Measurements from ENCODE around the gene MISP. TPM values are rescaled to one million over a fixed set of nuclear protein-coding genes. Genes with fewer than 3 reads are reported as not detected.

The MISP gene
- polyA plus RNA-seq, 12 donors = 0.07 to 36.0 (median 0.12) TPM; not detected in 2

- peak; percentile 100 for DNase-seq
These were observed 46.0 kb downstream of the MISP start, which contains the start of gene PTBP1 for GRCh38 chr19:796692-797527. PTBP1 (plus strand) TSS chr19:797452; CDS start chr19:797498, 46 bp downstream.

GRCh38 chr19:797528-798414 lies 46.9 kb downstream of the MISP start:
- peak; percentile 90 for DNase-seq

GRCh38 chr19:798415-799075 lies 47.6 kb downstream of the MISP start:
- no peak for DNase-seq

GRCh38 chr19:799076-799881 lies 48.4 kb downstream of the MISP start:
- no peak for DNase-seq

GRCh38 chr19:800360-801029 lies 49.6 kb downstream of the MISP start:
- no peak for DNase-seq

GRCh38 chr19:801030-801860 lies 50.3 kb downstream of the MISP start:
- DNase-seq = no peak

GRCh38 chr19:801861-802497 lies 51.1 kb downstream of the MISP start:
- DNase-seq = no peak

- DNase-seq = peak; percentile 59
These were observed 51.7 kb downstream of the MISP start for GRCh38 chr19:802498-803098.

GRCh38 chr19:803099-803561 lies 52.2 kb downstream of the MISP start:
- DNase-seq = no peak

- DNase-seq = no peak
These were observed 52.9 kb downstream of the MISP start for GRCh38 chr19:803686-804418.

GRCh38 chr19:804419-805165 lies 53.7 kb downstream of the MISP start:
- DNase-seq = no peak

GRCh38 chr19:805166-805551 lies 54.2 kb downstream of the MISP start:
- no peak for DNase-seq

GRCh38 chr19:805600-806550 lies 55.0 kb downstream of the MISP start:
- no peak for DNase-seq

- DNase-seq = no peak
These were observed 56.0 kb downstream of the MISP start for GRCh38 chr19:806815-807421.

GRCh38 chr19:807627-808422 lies 56.9 kb downstream of the MISP start:
- no peak for DNase-seq
